Measurements from ENCODE around the gene HIBADH. TPM values are rescaled to one million over a fixed set of nuclear protein-coding genes. Genes with fewer than 3 reads are reported as not detected.

Gene HIBADH
- total and polyA plus RNA-seq, 9 of the 15 experiments (the other 6 are each of a cell fraction or from before 2014, with no cell fraction given): 10.7 to 67.8 (median 36.9) TPM

DNA sequence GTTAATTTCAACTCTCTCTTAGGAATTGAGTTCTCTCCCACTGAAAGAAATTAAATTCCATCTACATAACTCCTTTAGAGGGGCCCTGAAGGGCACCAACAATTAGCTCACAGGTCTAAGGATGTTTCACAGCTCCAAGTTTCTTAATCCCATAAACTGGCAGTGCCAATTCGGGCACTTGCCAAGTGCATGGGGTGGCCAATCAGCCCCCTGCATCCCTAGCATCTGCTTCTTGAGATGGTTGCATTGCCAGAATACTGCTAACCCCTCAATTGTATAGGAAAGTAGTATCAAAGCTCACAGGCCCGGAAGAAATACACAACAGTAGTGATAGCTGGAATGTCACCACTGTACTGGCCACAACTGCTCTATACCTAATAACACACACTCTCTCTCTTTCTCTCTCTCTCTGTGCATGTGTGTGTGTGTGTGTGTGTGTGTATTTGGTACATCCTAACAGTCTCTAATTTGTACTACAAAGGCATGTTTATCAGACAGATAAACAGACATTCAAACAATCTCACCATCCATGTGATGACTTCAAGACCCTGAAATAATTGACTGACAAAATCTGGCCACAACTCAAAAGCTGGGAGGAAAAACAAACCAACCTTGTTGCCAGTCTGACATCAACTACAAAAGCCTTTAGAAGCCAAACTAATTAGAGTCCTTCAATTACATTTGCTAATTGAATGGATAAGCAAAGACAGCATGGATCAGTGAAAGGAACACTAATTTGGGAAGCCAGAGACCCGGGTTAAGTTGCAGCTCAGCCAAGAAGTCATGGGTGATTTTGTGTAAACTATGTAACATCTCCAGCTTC, 27.8 kb downstream of the HIBADH start:
- H3K9ac ChIP-seq (ENCODE audit: insufficient read depth in 1 of 2, low read depth in 2 of 2, low read length in 2 of 2): no peak overlapping the region
- H3K36me3 ChIP-seq (ENCODE audit: control insufficient read depth, insufficient read depth, low read length): peaks cover 15% of the 10 kb centered on the region; the same call in 2 of the 3 replicates
- no peak overlapping the region for H3K27ac ChIP-seq (ENCODE audit: extremely low read depth, low read depth, low read length)
- H3K79me2 ChIP-seq (ENCODE audit: control insufficient read depth, insufficient read depth, low read length): no peaks in the 10 kb centered on the region
- 71% methylated on average over 3 of the region's 3 CpGs for WGBS (ENCODE audit: insufficient coverage, low coverage, missing lambda C conversion rate)
- no peaks in the 10 kb centered on the region for H3K9me3 ChIP-seq (replicated peaks; ENCODE audit: control insufficient read depth, insufficient read depth, low read depth, low read length)
- no peak overlapping the region for H3K4me2 ChIP-seq (ENCODE audit: insufficient read depth, low read length)
- in situ Hi-C loops (cut with MboI) (no loop called here), intact Hi-C loops (cut with micrococcal nuclease) (no loop called here)
- no peak overlapping the region for H3K4me3 ChIP-seq
- no peaks in the 10 kb centered on the region for H3K9me1 ChIP-seq (ENCODE audit: control insufficient read depth, insufficient read depth, low read length)
- ChIA-PET POLR2A (interaction anchor here (0.6 to 1.6 kb wide), 4 partner anchors 15 to 89 kb away, joined by 3 to 5 read pairs (median 3); partner anchors contain the start of gene HIBADH), CTCF (ENCODE audit: low intra/inter-chr PET ratio) (no interaction called here)
- H4K20me1 ChIP-seq (replicated peaks; ENCODE audit: control insufficient read depth, insufficient read depth, low read length): no peaks in the 10 kb centered on the region
- no peak for ATAC-seq
- no peak for DNase-seq (ENCODE audit: extremely low read depth in 1 of 4, low spot score in 3 of 4)
- FAIRE-seq: no peak
- H3K4me1 ChIP-seq (replicated peaks in 1 of 2; ENCODE audit: control insufficient read depth in 2 of 2, insufficient read depth in 2 of 2, low read length in 2 of 2): no peaks in the 10 kb centered on the region
- no TSS peak for BruUV-seq (replicated peaks)
- H2AFZ ChIP-seq (ENCODE audit: low read depth, low read length): no peak overlapping the region
- H3K27me3 ChIP-seq (ENCODE audit: control insufficient read depth in 2 of 2, insufficient read depth in 2 of 2, low read length in 2 of 2): no peaks in the 10 kb centered on the region
- no peak for TF ChIP-seq KLF10 (CRISPR knock-in tag; IDR thresholded peaks at IDR 0.05)
- no peak for TF ChIP-seq SAFB (IDR thresholded peaks at IDR 0.05; ENCODE audit: borderline replicate concordance, low read depth, low read length)
- no peak for TF ChIP-seq ATF7 (IDR thresholded peaks at IDR 0.05)
- TF ChIP-seq SREBF2 (CRISPR knock-in tag; IDR thresholded peaks at IDR 0.05): no peak
- TF ChIP-seq NR2C1 (IDR thresholded peaks at IDR 0.05): no peak
- TF ChIP-seq NR2C1 (tag; IDR thresholded peaks at IDR 0.05): no peak
- TF ChIP-seq ASH1L (IDR thresholded peaks at IDR 0.05; ENCODE audit: borderline replicate concordance, low read depth, partially characterized antibody): no peak
- no peak for TF ChIP-seq RAD51 (IDR thresholded peaks at IDR 0.05; ENCODE audit: borderline replicate concordance, low read depth)
- no peak for TF ChIP-seq FOXA1 (IDR thresholded peaks at IDR 0.05; ENCODE audit: borderline replicate concordance)
- TF ChIP-seq ZNF77 (CRISPR knock-in tag; IDR thresholded peaks at IDR 0.05): no peak
- TF ChIP-seq, protein P1, sequence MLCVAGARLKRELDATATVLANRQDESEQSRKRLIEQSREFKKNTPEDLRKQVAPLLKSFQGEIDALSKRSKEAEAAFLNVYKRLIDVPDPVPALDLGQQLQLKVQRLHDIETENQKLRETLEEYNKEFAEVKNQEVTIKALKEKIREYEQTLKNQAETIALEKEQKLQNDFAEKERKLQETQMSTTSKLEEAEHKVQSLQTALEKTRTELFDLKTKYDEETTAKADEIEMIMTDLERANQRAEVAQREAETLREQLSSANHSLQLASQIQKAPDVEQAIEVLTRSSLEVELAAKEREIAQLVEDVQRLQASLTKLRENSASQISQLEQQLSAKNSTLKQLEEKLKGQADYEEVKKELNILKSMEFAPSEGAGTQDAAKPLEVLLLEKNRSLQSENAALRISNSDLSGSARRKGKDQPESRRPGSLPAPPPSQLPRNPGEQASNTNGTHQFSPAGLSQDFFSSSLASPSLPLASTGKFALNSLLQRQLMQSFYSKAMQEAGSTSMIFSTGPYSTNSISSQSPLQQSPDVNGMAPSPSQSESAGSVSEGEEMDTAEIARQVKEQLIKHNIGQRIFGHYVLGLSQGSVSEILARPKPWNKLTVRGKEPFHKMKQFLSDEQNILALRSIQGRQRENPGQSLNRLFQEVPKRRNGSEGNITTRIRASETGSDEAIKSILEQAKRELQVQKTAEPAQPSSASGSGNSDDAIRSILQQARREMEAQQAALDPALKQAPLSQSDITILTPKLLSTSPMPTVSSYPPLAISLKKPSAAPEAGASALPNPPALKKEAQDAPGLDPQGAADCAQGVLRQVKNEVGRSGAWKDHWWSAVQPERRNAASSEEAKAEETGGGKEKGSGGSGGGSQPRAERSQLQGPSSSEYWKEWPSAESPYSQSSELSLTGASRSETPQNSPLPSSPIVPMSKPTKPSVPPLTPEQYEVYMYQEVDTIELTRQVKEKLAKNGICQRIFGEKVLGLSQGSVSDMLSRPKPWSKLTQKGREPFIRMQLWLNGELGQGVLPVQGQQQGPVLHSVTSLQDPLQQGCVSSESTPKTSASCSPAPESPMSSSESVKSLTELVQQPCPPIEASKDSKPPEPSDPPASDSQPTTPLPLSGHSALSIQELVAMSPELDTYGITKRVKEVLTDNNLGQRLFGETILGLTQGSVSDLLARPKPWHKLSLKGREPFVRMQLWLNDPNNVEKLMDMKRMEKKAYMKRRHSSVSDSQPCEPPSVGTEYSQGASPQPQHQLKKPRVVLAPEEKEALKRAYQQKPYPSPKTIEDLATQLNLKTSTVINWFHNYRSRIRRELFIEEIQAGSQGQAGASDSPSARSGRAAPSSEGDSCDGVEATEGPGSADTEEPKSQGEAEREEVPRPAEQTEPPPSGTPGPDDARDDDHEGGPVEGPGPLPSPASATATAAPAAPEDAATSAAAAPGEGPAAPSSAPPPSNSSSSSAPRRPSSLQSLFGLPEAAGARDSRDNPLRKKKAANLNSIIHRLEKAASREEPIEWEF (CRISPR knock-in tag; IDR thresholded peaks at IDR 0.05): no peak
- no peak for TF ChIP-seq TRIM24 (IDR thresholded peaks at IDR 0.05)
- no peak for TF ChIP-seq PRPF4 (IDR thresholded peaks at IDR 0.05; ENCODE audit: insufficient read depth, low read depth, low read length, poor library complexity, severe bottlenecking)
- no peak for TF ChIP-seq E2F3 (CRISPR knock-in tag; IDR thresholded peaks at IDR 0.05)
- no peak for TF ChIP-seq U2AF2 (optimal IDR thresholded peaks at IDR 0.05; ENCODE audit: low read depth, low read length)
- no peak for TF ChIP-seq FOXJ3 (CRISPR knock-in tag; IDR thresholded peaks at IDR 0.05)
- TF ChIP-seq TGIF2 (CRISPR knock-in tag; IDR thresholded peaks at IDR 0.05): no peak
- TF ChIP-seq, protein P2, sequence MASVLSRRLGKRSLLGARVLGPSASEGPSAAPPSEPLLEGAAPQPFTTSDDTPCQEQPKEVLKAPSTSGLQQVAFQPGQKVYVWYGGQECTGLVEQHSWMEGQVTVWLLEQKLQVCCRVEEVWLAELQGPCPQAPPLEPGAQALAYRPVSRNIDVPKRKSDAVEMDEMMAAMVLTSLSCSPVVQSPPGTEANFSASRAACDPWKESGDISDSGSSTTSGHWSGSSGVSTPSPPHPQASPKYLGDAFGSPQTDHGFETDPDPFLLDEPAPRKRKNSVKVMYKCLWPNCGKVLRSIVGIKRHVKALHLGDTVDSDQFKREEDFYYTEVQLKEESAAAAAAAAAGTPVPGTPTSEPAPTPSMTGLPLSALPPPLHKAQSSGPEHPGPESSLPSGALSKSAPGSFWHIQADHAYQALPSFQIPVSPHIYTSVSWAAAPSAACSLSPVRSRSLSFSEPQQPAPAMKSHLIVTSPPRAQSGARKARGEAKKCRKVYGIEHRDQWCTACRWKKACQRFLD (CRISPR knock-in tag; IDR thresholded peaks at IDR 0.05): no peak
